Left renal pelvis (tissue), 4 donors: ENCODE measurements around the gene ZCCHC12. TPM values are rescaled to one million over a fixed set of nuclear protein-coding genes. Genes with fewer than 3 reads are reported as not detected.
"Not testable (repeated sequence)": the region's sequence is repeated elsewhere in the genome, so short reads cannot be mapped to it uniquely, and the experiment has no call there.

Experiments used
- DNase-seq, 4 donors: peaks; one replicate each; pipeline ENCODE4 v3.0.0-alpha.2; 2013; ENCODE audit warnings: low read depth in 4 of 4, low spot score in 3 of 4
- polyA plus RNA-seq, 4 donors: library from polyadenylated mRNA; unstranded; fragments of 120-200 nt; gene quantifications; one replicate each; pipeline ENCODE4 v1.2.1, GENCODE V29; 2013; ENCODE audit not compliant: insufficient read length in 4 of 4

ZCCHC12 gene
- 1 to 10 TPM in 3 of 4 donors, under 1 TPM in 1; 0.85 to 5.1 (median 1.1) TPM for polyA plus RNA-seq

- peak in 2 of 4 donors; percentile 39 to 42 for DNase-seq
Measured at GRCh38 chrX:118823263-118824172, at the start of gene ZCCHC12. ZCCHC12 (plus strand) TSS chrX:118823824; CDS start chrX:118825245, 1,421 bp downstream.

DNA sequence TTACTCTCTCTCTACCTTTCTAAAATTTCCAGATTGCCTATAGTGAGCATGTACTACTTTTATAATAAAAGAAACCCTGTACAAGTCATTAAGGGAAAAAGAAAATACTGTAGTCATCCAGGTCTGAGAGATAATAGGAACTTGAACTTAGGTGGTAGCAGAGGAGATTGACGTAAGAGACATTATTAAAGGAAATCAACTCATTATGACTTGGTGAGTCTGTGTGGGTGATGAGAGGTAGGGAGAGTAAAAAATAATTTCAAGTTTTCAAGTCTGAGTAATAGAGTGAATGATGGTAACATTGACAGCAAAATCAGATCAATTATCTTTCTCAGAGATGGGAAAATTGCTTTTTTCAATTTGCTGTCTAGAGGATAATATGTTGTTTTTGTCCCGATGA, 44.0 kb upstream of the ZCCHC12 start:
- DNase-seq, result no peak

DNA sequence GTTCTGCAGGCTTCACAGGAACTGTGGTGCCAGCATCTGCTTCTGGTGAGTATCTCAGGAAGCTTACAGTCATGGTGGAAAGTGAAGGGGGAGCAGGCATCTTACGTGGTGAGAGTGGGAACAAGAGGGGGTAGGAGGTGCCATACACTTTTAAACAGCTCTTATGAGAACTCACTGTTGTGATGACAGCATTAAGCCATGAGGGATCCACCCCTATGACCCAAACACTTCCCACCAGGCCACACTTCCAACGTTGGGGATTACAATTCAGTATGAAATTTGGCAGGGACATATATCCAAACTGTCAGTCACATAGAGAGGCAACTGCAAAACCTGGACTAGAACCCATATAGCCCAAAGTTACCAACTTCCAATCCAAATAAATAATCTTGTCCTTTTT, 43.1 kb upstream of the ZCCHC12 start:
- DNase-seq, result no peak

DNA sequence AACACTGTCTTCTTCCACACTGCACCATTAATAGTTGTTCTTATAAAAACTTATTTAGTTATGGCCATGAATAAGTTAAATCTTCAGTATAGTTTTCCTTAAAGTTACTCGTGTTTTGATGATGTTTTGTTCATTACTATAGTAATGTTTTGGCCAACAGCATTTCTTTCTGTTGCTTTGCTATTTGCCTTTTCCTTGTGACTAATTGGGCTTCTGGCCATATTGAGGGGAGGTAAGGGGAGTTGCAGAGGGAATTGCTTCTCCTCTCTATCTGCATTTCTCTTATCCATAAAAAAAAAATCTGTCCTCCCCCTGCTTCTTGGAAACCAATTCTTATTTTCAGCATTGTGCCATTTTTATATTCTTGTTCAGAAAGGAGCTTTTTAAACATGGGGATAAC, 42.7 kb upstream of the ZCCHC12 start:
- no peak for DNase-seq

GRCh38 chrX:118795528-118796280, 27.9 kb upstream of the ZCCHC12 start:
- DNase-seq, result no peak

GRCh38 chrX:118802857-118803256, 20.8 kb upstream of the ZCCHC12 start:
- no peak for DNase-seq

- DNase-seq, result no peak
Measured at GRCh38 chrX:118807151-118808017, 16.2 kb upstream of the ZCCHC12 start.

- DNase-seq, result not testable (repeated sequence)
Measured at GRCh38 chrX:118817257-118817656, 6.4 kb upstream of the ZCCHC12 start.

GRCh38 chrX:118824173-118824730, 628 bp downstream of the ZCCHC12 start:
- no peak for DNase-seq

DNA sequence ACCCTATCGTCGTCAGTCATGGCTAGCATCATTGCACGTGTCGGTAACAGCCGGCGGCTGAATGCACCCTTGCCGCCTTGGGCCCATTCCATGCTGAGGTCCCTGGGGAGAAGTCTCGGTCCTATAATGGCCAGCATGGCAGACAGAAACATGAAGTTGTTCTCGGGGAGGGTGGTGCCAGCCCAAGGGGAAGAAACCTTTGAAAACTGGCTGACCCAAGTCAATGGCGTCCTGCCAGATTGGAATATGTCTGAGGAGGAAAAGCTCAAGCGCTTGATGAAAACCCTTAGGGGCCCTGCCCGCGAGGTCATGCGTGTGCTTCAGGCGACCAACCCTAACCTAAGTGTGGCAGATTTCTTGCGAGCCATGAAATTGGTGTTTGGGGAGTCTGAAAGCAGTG, 1.6 kb downstream of the ZCCHC12 start:
- no peak for DNase-seq

DNA sequence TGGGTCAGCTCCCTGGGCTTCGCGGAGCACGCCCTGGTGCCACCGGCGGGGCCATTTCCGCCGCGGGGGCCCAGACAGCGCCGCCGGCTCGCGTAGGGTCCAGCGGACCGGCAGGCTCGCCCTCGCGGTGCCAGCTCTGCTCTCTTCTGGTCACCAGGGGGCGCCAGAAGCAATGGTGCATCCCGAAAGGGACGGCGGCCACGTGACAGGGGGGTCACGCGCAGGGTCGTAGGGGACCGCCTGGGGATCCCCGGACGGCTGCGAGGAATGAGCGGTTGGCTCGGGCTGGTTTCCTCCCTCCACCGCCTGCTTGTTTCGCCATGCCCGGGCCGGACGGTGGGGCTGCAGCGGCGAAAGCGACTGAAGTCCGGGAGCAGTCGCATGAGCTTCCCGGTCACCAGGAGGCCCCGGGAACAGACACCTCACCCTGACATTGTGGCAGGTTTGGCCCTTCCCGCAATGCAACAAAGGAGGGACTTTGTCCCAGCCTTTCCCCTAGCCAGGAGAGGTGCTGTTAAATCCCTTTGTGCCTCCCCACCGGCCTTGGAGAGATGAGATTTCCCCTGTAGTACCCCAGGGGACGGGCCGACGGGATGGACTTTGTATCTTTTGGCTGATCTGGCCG, 15.8 kb downstream of the ZCCHC12 start:
- peak in 1 of 4 donors; percentile 32 for DNase-seq

DNA sequence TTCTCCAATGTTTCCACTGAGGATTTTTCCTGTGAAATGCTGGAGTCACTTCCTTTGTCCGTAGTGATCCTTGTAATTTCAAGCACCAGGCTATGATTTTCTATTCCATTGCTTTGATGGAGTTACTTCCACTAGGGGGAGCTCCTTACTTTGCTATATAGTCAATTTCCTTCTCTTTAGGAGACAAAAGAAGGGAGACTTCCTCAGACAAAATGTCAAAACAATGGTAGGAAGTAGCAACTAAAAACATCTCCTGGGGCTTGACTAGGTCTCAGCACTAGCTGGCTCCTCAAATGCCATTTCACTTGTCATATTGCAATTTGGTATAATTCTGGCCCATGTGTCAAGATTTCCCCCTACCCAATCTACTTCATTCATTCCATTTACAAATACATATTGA, 24.1 kb downstream of the ZCCHC12 start:
- DNase-seq, result peak in 1 of 4 donors; percentile 37

DNA sequence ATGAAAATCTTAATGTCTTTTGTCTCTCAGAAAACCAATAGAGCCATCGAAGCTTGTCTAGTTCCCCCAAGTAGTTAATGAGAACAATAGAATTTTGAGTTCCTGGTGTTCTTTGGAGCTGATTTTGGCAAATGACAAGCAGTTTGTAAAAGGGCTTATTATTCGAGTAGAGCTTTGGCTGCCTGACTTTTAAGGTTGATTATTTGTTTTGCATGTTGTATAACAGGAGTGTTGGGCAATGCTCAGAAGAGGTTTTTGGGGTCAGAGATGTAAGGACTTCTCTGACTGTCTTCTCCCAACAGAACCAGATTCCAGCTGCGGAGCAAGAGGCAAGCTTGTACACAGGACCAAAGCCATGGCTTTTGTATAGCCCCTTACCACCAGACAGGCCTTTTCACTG, 30.0 kb downstream of the ZCCHC12 start:
- no peak for DNase-seq

DNA sequence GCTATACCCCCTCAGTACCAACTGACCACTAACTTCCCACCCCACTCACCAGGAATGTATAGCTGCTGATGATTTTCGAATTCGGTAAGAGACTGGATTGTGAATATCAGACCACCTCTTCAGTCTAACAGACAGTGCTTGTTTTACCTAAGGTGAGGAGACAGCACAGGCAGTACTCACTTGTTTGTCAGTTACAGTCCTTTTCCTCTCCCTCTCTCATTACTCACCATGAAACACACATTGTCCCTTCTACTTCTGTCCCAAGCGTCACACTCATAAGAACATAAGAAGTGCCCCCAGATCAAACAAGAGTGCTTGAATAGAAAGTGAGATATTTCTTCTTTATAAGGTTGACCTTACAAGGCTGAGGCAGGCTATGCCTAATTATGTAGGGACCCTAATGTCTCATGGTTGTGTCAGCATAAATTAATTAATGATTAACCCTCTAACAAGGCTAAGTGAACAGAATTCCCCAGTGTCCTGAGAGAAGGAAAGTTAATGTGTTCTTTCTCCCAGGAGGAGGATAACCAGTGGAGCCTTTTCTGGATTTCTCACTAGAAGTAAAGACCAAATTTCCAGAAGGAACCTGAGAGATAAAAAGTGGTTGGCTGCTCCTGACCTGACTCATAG, 32.2 kb downstream of the ZCCHC12 start:
- DNase-seq, result no peak

DNA sequence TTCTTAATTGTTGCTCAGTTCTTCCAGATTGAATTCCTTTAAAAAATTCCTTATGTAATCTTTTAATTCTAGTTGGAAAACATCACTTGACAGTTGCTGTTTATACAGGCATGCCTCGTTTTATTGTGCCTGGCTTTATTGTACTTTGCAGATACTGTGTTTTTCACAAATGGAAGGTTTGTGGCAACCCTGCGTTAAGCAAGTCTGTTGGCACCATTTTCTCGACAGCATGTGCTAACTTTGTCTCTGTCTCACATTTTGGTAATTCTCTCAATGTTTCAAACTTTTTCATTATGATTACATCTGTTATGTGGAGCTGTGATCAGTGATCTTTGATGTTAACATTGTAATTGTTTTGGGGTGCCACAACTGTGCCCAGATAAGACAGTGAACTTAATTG, 33.4 kb downstream of the ZCCHC12 start:
- DNase-seq, result no peak

DNA sequence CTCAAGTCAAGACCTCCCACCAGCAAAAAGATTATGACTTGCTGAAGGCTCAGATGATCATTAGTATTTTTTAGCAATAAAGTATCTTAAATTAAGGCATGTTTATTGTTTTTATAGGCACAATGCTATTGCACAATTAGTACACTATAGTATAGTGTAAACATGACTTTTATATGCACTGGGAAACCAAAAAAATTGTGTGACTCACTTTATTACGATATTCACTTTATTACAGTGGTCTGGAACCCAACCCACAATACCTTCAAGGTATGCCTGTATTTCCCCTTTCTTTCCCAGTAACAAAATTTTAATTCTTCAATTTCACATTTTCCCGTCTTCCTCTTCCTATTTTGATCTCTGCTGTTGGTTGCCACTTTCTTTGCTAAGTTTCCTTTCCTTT, 37.7 kb downstream of the ZCCHC12 start:
- DNase-seq, result no peak

- DNase-seq, result no peak
Measured at GRCh38 chrX:118862091-118862490, 38.5 kb downstream of the ZCCHC12 start.

GRCh38 chrX:118862979-118863378, 39.4 kb downstream of the ZCCHC12 start:
- DNase-seq, result no peak

GRCh38 chrX:118864063-118864635, 40.5 kb downstream of the ZCCHC12 start:
- no peak for DNase-seq
